ENCODE data around the gene TRHDE.

The TRHDE gene

DNA sequence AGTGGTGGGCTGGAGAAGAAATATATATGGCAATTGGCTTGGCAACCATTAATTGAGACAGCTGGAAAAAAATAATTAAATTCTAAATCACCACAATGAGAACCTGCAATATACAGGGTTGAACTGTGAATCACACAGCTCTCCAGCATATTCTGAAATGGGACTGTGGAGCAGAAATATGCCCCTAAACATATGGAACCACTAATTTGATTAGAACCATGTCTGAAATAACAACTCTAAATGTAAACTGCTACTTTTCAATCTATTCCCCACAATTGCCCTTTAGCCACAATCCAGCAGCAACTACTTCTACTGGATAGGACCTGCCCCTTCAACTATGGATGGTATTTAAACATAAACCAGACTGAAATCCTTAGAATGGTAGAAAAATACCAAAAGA, 330.4 kb downstream of the TRHDE start:
- no peak overlapping the region for H4K91ac ChIP-seq (ENCODE audit: low read depth, low read length)
- no peak overlapping the region for H3K18ac ChIP-seq (ENCODE audit: low read length)
- H2BK120ac ChIP-seq (ENCODE audit: insufficient read depth, low read length, poor library complexity) = no peak overlapping the region
- no peak overlapping the region for H4K8ac ChIP-seq (ENCODE audit: low read depth, low read length)
- H3K27ac ChIP-seq (ENCODE audit: low read depth, low read length) = no peak overlapping the region
- H3K9me3 ChIP-seq (ENCODE audit: insufficient read depth, low read depth, low read length) = no peaks in the 10 kb centered on the region
- H3K79me1 ChIP-seq (ENCODE audit: low read length) = no peaks in the 10 kb centered on the region
- DNase-seq = no peak
- no peak overlapping the region for H4K12ac ChIP-seq (ENCODE audit: low read depth, low read length)
- no peak overlapping the region for H3K23ac ChIP-seq (ENCODE audit: low read length)
- H2AFZ ChIP-seq (ENCODE audit: insufficient read depth, low read length, poor library complexity) = no peak overlapping the region
- H3K14ac ChIP-seq (ENCODE audit: low read length) = no peak overlapping the region
- H3K36me3 ChIP-seq (ENCODE audit: control insufficient read depth in 1 of 2, insufficient read depth in 2 of 2, low read length in 2 of 2) = no peaks in the 10 kb centered on the region
- no peaks in the 10 kb centered on the region for H3K79me2 ChIP-seq (ENCODE audit: control insufficient read depth, insufficient read depth, low read length, poor library complexity)
- no peak overlapping the region for H3K4me2 ChIP-seq (ENCODE audit: low read length)
- H3K9ac ChIP-seq (ENCODE audit: low read length) = no peak overlapping the region
- no peaks in the 10 kb centered on the region for H3K27me3 ChIP-seq (ENCODE audit: insufficient read depth, low read length)
- no peak overlapping the region for H3K4ac ChIP-seq (ENCODE audit: low read depth, low read length)
- no peak overlapping the region for H3K4me3 ChIP-seq (ENCODE audit: low read depth, low read length)
- H2AK5ac ChIP-seq (ENCODE audit: low read length) = no peak overlapping the region
- no peaks in the 10 kb centered on the region for H3K4me1 ChIP-seq (ENCODE audit: control insufficient read depth in 1 of 2, insufficient read depth in 2 of 2, low read length in 2 of 2)
- no peak overlapping the region for H2BK12ac ChIP-seq (ENCODE audit: low read length)
- no peak overlapping the region for H2BK5ac ChIP-seq (ENCODE audit: low read depth, low read length, poor library complexity)

DNA sequence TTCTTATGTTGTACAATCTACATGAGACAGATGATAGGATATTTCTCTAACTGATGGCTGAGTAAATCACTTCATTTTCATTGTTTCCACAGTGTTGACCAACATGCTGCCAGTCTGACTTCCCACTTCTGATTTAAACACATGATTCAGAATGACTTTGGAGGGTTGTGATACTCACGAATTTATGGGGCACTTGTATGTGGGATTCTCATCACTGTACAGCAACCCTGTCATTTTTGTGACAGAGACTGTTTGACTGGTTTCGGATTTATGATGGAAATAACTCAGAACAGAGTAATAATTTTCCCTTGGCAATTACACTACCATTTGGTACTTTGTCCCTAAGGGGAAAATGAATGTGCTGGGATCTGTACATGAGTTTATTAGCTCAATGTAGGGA, 333.8 kb downstream of the TRHDE start:
- no peaks in the 10 kb centered on the region for H3K79me1 ChIP-seq (ENCODE audit: low read length)
- DNase-seq = no peak
- H3K23ac ChIP-seq (ENCODE audit: low read length) = no peak overlapping the region
- H3K4me1 ChIP-seq (ENCODE audit: control insufficient read depth in 1 of 2, insufficient read depth in 2 of 2, low read length in 2 of 2) = no peaks in the 10 kb centered on the region
- no peaks in the 10 kb centered on the region for H3K36me3 ChIP-seq (ENCODE audit: control insufficient read depth in 1 of 2, insufficient read depth in 2 of 2, low read length in 2 of 2)
- no peak overlapping the region for H3K18ac ChIP-seq (ENCODE audit: low read length)
- H3K27ac ChIP-seq (ENCODE audit: low read depth, low read length) = no peak overlapping the region
- no peak overlapping the region for H2AK5ac ChIP-seq (ENCODE audit: low read length)
- no CpG with 5 or more reads among the region's 2 CpGs for WGBS (ENCODE audit: extremely low coverage, insufficient coverage, insufficient read length)
- no peak overlapping the region for H3K4me3 ChIP-seq (ENCODE audit: low read depth, low read length)
- no peak overlapping the region for H2BK5ac ChIP-seq (ENCODE audit: low read depth, low read length, poor library complexity)
- no peak overlapping the region for H3K14ac ChIP-seq (ENCODE audit: low read length)
- H3K79me2 ChIP-seq (ENCODE audit: control insufficient read depth, insufficient read depth, low read length, poor library complexity) = no peaks in the 10 kb centered on the region
- H3K4ac ChIP-seq (ENCODE audit: low read depth, low read length) = no peak overlapping the region
- no peak overlapping the region for H4K91ac ChIP-seq (ENCODE audit: low read depth, low read length)
- no peak overlapping the region for H3K9ac ChIP-seq (ENCODE audit: low read length)
- no peak overlapping the region for H4K12ac ChIP-seq (ENCODE audit: low read depth, low read length)
- H2BK120ac ChIP-seq (ENCODE audit: insufficient read depth, low read length, poor library complexity) = no peak overlapping the region
- no peaks in the 10 kb centered on the region for H3K9me3 ChIP-seq (ENCODE audit: insufficient read depth, low read depth, low read length)
- H3K4me2 ChIP-seq (ENCODE audit: low read length) = no peak overlapping the region
- H2AFZ ChIP-seq (ENCODE audit: insufficient read depth, low read length, poor library complexity) = no peak overlapping the region
- H4K8ac ChIP-seq (ENCODE audit: low read depth, low read length) = no peak overlapping the region
- no peak overlapping the region for H2BK12ac ChIP-seq (ENCODE audit: low read length)
- no peaks in the 10 kb centered on the region for H3K27me3 ChIP-seq (ENCODE audit: insufficient read depth, low read length)

DNA sequence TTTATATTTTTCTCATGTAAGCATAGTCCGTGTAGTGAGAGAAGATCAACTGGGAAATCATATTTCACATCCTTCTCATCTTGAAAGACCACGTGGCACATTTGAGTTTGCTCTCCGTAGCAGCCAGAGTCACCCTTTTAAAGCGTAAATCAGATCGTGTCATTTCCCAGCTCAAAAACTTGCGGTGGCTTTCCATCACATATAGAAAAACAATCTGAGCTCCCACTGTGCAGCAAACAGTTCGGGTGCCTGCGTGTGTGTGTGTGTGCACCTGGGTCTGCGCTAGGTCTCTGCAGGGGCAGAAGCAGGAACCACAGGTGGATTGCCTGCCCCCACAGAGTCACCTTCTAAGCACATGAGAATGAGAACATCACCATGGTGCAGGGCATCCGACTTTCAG, 338.2 kb downstream of the TRHDE start:
- Histone ChIP-seq H4K91ac (ENCODE audit: low read depth, low read length) (no peak overlapping the region), H3K4me1 (ENCODE audit: control insufficient read depth in 1 of 2, insufficient read depth in 2 of 2, low read length in 2 of 2) (no peaks in the 10 kb centered on the region), H2AFZ (ENCODE audit: insufficient read depth, low read length, poor library complexity) (no peak overlapping the region), H3K27ac (ENCODE audit: low read depth, low read length) (no peak overlapping the region), H3K9ac (ENCODE audit: low read length) (no peak overlapping the region), H3K4ac (ENCODE audit: low read depth, low read length) (no peak overlapping the region), H2BK12ac (ENCODE audit: low read length) (no peak overlapping the region), H4K12ac (ENCODE audit: low read depth, low read length) (no peak overlapping the region), H3K79me1 (ENCODE audit: low read length) (no peaks in the 10 kb centered on the region), H3K18ac (ENCODE audit: low read length) (no peak overlapping the region), H2BK5ac (ENCODE audit: low read depth, low read length, poor library complexity) (no peak overlapping the region), H3K14ac (ENCODE audit: low read length) (no peak overlapping the region), H3K23ac (ENCODE audit: low read length) (no peak overlapping the region), H4K8ac (ENCODE audit: low read depth, low read length) (no peak overlapping the region), H3K4me2 (ENCODE audit: low read length) (no peak overlapping the region), H3K4me3 (ENCODE audit: low read depth, low read length) (no peak overlapping the region), H3K36me3 (ENCODE audit: control insufficient read depth in 1 of 2, insufficient read depth in 2 of 2, low read length in 2 of 2) (no peaks in the 10 kb centered on the region), H3K9me3 (ENCODE audit: insufficient read depth, low read depth, low read length) (no peaks in the 10 kb centered on the region), H2BK120ac (ENCODE audit: insufficient read depth, low read length, poor library complexity) (no peak overlapping the region), H2AK5ac (ENCODE audit: low read length) (no peak overlapping the region), H3K27me3 (ENCODE audit: insufficient read depth, low read length) (no peaks in the 10 kb centered on the region), H3K79me2 (ENCODE audit: control insufficient read depth, insufficient read depth, low read length, poor library complexity) (no peaks in the 10 kb centered on the region)
- no peak for DNase-seq
- no CpG with 5 or more reads among the region's 10 CpGs for WGBS (ENCODE audit: extremely low coverage, insufficient coverage, insufficient read length)

DNA sequence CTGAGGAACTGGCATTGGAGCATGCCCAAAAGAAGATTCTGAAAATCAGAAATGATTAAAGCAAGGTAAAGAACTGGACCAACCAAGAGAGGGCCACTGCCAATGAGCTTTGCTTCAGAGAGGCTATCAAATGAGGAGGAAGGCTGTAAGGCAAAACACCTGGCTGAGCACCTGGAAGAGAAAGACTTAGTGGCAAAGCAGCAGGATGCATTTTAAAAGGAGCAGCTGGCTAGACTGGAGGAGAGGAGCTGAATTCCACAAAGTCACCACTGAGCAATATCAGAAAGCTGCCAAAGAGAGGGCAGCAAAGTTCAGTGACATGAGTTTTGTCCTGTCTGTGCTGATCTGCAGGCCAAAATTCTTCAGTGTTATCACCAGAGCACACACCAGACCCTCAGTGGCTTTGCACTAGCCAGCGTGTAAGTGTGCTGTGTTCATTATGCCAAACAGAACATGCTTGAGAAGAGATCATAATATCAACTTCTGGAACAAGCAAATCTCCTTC, 338.7 kb downstream of the TRHDE start:
- no peak overlapping the region for H2AK5ac ChIP-seq (ENCODE audit: low read length)
- no peak for DNase-seq
- H3K79me2 ChIP-seq (ENCODE audit: control insufficient read depth, insufficient read depth, low read length, poor library complexity) = no peaks in the 10 kb centered on the region

More for the DNA sequence above, 338.7 kb downstream of the TRHDE start:
- H3K4me2 ChIP-seq (ENCODE audit: low read length) = no peak overlapping the region
- no peaks in the 10 kb centered on the region for H3K27me3 ChIP-seq (ENCODE audit: insufficient read depth, low read length)
- no peak overlapping the region for H4K91ac ChIP-seq (ENCODE audit: low read depth, low read length)
- no peaks in the 10 kb centered on the region for H3K79me1 ChIP-seq (ENCODE audit: low read length)
- no peak overlapping the region for H3K4me3 ChIP-seq (ENCODE audit: low read depth, low read length)
- no peak overlapping the region for H3K23ac ChIP-seq (ENCODE audit: low read length)
- H3K18ac ChIP-seq (ENCODE audit: low read length) = no peak overlapping the region
- no peaks in the 10 kb centered on the region for H3K36me3 ChIP-seq (ENCODE audit: control insufficient read depth in 1 of 2, insufficient read depth in 2 of 2, low read length in 2 of 2)
- no peak overlapping the region for H4K8ac ChIP-seq (ENCODE audit: low read depth, low read length)
- H3K4ac ChIP-seq (ENCODE audit: low read depth, low read length) = no peak overlapping the region
- no peak overlapping the region for H3K9ac ChIP-seq (ENCODE audit: low read length)
- H3K4me1 ChIP-seq (ENCODE audit: control insufficient read depth in 1 of 2, insufficient read depth in 2 of 2, low read length in 2 of 2) = no peaks in the 10 kb centered on the region
- no peak overlapping the region for H2BK120ac ChIP-seq (ENCODE audit: insufficient read depth, low read length, poor library complexity)
- no peaks in the 10 kb centered on the region for H3K9me3 ChIP-seq (ENCODE audit: insufficient read depth, low read depth, low read length)
- H4K12ac ChIP-seq (ENCODE audit: low read depth, low read length) = no peak overlapping the region
- no peak overlapping the region for H3K27ac ChIP-seq (ENCODE audit: low read depth, low read length)
- no peak overlapping the region for H3K14ac ChIP-seq (ENCODE audit: low read length)
- no peak overlapping the region for H2AFZ ChIP-seq (ENCODE audit: insufficient read depth, low read length, poor library complexity)
- no peak overlapping the region for H2BK5ac ChIP-seq (ENCODE audit: low read depth, low read length, poor library complexity)
- WGBS (ENCODE audit: extremely low coverage, insufficient coverage, insufficient read length) = no CpG with 5 or more reads among the region's 1 CpG
- H2BK12ac ChIP-seq (ENCODE audit: low read length) = no peak overlapping the region

Data from trophoblast cell (in vitro differentiated cells and primary cell).